A549 (cell line): ENCODE data around the gene METTL27.

Experiments
- CTCF ChIP-seq: fragments of >200 bp; sonication (Bioruptor Twin); formaldehyde crosslinking; IDR thresholded peaks from 3 replicates; pipeline ENCODE4 v1.5.1; 2016
- ESRRA ChIP-seq: fragments of 150-350 bp; IDR thresholded peaks from 2 replicates; pipeline ENCODE4 v1.6.1; 2014; ENCODE audit warnings: mild to moderate bottlenecking, low read length, borderline replicate concordance

DNA sequence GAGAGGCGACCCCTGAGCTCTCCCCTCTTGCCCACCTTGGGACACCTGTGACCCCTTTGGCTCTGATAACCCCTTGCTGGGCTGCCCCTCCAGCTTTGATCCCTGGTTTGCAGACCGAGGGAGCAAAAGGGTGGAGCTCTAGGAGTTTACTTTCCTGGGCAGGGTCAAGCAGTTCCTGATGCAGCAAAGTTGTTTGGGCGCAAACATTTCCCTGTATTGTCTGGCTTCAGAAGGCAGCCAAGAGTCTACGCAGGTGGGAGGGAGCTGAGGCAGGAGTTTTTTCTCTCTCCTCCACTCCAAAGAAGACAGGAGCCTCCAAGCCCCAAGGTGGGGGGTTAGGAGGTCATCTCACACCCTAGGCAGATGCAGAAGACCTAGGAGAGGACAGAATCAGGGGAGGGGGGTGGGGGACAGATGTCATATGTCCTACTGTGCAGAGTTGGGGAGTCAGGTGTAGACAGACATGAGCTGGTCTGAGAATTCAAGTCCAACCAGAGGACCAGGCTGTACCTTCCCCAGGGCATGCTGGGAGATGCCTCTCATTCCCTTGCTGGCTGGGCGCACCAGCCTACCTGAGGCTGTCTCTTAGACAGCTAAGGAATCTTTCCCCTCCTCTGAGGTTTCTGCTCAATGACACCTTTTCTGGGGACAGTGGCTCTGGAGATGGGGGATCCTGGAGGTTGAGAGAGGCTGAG, 39.2 kb upstream of the METTL27 start:
- TF ChIP-seq CTCF = no peak
- TF ChIP-seq ESRRA = no peak
